Brain microvascular endothelial cell (primary cell): ENCODE data around the gene ADGRD1.
"Not testable (repeated sequence)": the region's sequence is repeated elsewhere in the genome, so short reads cannot be mapped to it uniquely, and the experiment has no call there.

Experiments
- DNase-seq: peaks from one replicate; pipeline ENCODE4 v3.0.0-alpha.2; 2020
- H3K27ac ChIP-seq: fragments of 250-450 bp; sonication (Bioruptor Pico); 2 replicates; pipeline ENCODE4 v1.5.1; 2020; ENCODE audit warnings: mild to moderate bottlenecking, moderate library complexity
- H3K27me3 ChIP-seq: fragments of 250-450 bp; sonication (Bioruptor Pico); replicated peaks from 2 replicates; pipeline ENCODE4 v1.5.1; 2020; ENCODE audit warnings: mild to moderate bottlenecking
- H3K36me3 ChIP-seq: fragments of 250-450 bp; sonication (Bioruptor Pico); replicated peaks from 2 replicates; pipeline ENCODE4 v1.5.1; 2020; ENCODE audit warnings: mild to moderate bottlenecking
- H3K4me3 ChIP-seq: 2 replicates; pipeline ENCODE4 v1.5.1; 2011; ENCODE audit warnings: low read depth, mild to moderate bottlenecking, control low read depth, low read length, moderate library complexity
- CTCF ChIP-seq: IDR thresholded peaks from 2 replicates; pipeline ENCODE4 v1.5.1; 2011; ENCODE audit warnings: low read depth, mild to moderate bottlenecking, moderate library complexity, low read length, control low read depth, inconsistent platforms; ENCODE audit errors: missing control alignments
- in situ Hi-C: cut with HindIII; loops from 2 replicates; pipeline ENCODE4 v1.10.0; 2017; ENCODE audit warnings: low sequenced_read_pairs, low pct_ligation_motif_present

Gene ADGRD1

GRCh38 chr12:131071234-131071820 is 117.6 kb downstream of the ADGRD1 start:
- H3K27me3 ChIP-seq, H3K4me3 ChIP-seq, DNase-seq, in situ Hi-C loops, H3K27ac ChIP-seq, H3K36me3 ChIP-seq: not testable (repeated sequence)

GRCh38 chr12:131071950-131072349 is 118.2 kb downstream of the ADGRD1 start:
- in situ Hi-C loops, H3K36me3 ChIP-seq, DNase-seq, H3K4me3 ChIP-seq, H3K27me3 ChIP-seq, H3K27ac ChIP-seq: not testable (repeated sequence)

GRCh38 chr12:131072451-131073230 is 118.9 kb downstream of the ADGRD1 start:
- in situ Hi-C loops, result no loop called here
- DNase-seq, result no peak
- no peak for TF ChIP-seq CTCF

DNA sequence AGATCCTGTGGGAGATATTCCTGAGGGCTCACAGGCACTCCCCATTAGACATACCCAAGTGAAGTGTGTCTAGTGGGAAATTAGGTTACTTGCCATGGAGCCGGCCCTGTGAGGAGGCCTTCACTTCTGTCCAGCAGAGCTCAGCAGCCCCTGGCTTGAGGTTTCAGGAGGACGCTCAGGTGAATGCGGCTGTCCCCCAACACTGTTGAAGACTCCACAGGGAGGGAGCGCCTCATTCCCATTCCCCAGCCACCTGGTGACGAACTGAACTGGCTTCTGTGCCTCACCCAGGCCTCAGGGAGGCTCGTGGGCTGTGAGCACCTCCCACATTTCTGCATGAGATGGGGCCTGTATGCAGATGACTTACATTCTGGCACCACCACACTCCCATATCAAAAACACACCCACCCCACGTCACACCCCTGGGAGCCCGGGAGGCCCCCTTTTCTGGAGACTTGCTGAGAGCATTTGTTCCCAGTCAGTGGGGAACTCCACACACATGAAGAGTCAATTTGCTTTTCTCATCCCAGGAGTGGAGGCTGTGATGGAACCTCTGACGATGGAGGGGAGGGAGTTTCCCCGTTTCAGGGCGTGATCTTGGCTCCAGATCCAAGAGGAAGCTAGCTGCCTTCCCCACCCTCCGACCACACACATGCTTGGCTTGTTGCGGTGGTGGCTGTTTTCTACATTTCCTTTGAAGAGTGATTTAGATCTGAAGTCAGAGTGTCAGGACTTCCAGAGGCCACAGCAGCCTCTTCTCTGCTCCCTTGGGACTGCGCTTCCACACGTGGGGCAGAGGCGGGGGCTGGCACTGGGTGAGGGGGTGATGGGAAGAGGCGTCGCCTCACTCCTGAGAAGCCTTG is 120.7 kb downstream of the ADGRD1 start:
- no peak for DNase-seq
- in situ Hi-C loops, result no loop called here
- Histone ChIP-seq H3K27ac (no peak overlapping the region), H3K4me3 (no peak overlapping the region), H3K27me3 (no peaks in the 10 kb centered on the region), H3K36me3 (no peaks in the 10 kb centered on the region)
- no peak for TF ChIP-seq CTCF

More at GRCh38 chr12:131072451-131073230, 118.9 kb downstream of the ADGRD1 start:
- Histone ChIP-seq H3K4me3 (no peak overlapping the region), H3K27me3 (no peaks in the 10 kb centered on the region), H3K27ac (no peak overlapping the region), H3K36me3 (no peaks in the 10 kb centered on the region)

DNA sequence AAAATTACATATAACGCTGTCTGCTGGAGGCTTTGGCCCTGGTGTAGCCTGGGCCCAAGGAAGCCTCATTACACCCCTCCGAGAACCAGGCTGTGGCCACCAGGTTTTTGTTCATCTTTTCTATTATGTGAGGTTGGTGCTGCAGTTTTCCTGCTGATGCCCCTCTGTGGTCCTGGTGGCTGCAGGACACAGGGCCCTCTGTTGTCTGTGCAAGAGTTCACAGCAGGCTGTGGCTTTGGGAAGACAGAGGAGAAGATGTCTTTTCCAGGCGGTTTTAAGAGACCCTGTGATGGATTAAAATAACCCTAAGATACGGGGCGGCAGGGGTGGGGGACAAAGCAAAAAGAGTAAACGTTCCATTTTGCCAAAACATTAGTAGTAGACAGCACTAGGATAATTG is 121.5 kb downstream of the ADGRD1 start:
- Histone ChIP-seq H3K36me3 (no peaks in the 10 kb centered on the region), H3K27ac (no peak overlapping the region), H3K27me3 (no peaks in the 10 kb centered on the region), H3K4me3 (no peak overlapping the region)
- no peak for TF ChIP-seq CTCF
- in situ Hi-C loops, result no loop called here
- no peak for DNase-seq

GRCh38 chr12:131075611-131076010 is 121.9 kb downstream of the ADGRD1 start:
- in situ Hi-C loops, result no loop called here
- Histone ChIP-seq H3K27ac (no peak overlapping the region), H3K4me3 (no peak overlapping the region), H3K36me3 (no peaks in the 10 kb centered on the region), H3K27me3 (no peaks in the 10 kb centered on the region)
- TF ChIP-seq CTCF, result no peak
- no peak for DNase-seq
